ENCODE data around the gene STAT4. TPM values are rescaled to one million over a fixed set of nuclear protein-coding genes. Genes with fewer than 3 reads are reported as not detected.

The STAT4 gene, protein sequence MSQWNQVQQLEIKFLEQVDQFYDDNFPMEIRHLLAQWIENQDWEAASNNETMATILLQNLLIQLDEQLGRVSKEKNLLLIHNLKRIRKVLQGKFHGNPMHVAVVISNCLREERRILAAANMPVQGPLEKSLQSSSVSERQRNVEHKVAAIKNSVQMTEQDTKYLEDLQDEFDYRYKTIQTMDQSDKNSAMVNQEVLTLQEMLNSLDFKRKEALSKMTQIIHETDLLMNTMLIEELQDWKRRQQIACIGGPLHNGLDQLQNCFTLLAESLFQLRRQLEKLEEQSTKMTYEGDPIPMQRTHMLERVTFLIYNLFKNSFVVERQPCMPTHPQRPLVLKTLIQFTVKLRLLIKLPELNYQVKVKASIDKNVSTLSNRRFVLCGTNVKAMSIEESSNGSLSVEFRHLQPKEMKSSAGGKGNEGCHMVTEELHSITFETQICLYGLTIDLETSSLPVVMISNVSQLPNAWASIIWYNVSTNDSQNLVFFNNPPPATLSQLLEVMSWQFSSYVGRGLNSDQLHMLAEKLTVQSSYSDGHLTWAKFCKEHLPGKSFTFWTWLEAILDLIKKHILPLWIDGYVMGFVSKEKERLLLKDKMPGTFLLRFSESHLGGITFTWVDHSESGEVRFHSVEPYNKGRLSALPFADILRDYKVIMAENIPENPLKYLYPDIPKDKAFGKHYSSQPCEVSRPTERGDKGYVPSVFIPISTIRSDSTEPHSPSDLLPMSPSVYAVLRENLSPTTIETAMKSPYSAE
- polyA plus RNA-seq: under 1 TPM; 0.67 to 0.75 TPM

DNA sequence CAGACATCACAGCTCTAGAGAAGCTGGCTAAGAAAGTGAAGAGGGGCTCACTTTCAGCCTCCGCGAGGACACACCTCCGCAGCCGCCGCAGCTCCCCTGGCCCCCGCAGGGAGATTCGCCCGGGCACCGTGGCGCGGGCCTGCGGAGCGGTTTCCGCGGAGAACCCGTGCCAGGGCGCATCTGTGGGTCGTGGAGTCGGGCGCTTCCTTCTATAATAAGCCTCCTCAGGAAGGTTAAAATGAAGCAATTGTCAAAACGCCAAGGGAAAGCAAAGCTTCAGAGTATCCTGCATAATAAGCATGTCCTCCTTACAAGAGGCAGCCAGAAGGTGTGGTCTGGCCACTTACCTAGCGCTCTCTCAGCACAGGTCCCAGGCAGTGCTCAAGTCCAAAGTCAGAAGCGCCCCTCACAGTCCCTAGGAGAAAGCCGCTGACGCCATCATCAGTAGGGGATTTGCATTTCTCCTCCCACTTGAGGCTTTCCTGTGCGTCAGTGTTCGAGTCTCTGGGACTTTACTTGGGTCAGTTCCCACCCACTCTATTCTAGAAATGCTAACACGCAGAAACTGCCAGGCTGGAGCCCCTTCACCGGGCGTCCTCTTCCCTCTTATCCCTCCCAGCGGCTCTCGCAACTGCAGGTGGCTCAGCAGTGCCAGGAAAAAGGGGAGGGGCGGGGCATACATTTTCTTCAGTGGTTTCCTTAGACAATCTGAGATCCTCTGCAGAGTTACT is at the start of gene STAT4:
Gene STAT4 (minus strand): TSS at position 395 of the 731 bp plus-strand sequence. CDS start 2,791 bp downstream, outside the sequence.
- peak within 1 kb of the TSS; percentile 30 to 70 for H3K27ac ChIP-seq (ENCODE audit: low read depth in 2 of 2, low read length in 1 of 2)
- no peaks in the 10 kb centered on the region for H3K9me3 ChIP-seq (ENCODE audit: control insufficient read depth in 2 of 2, insufficient read depth in 1 of 2, low read depth in 1 of 2, low read length in 1 of 2)
- no peaks in the 10 kb centered on the region for H3K4me1 ChIP-seq (ENCODE audit: control insufficient read depth in 2 of 2, insufficient read depth in 2 of 2, low read length in 1 of 2)
- H3K27me3 ChIP-seq (ENCODE audit: control insufficient read depth in 1 of 2, insufficient read depth in 2 of 2, low read length in 2 of 2): no peaks in the 10 kb centered on the region
- no peaks in the 10 kb centered on the region for H3K36me3 ChIP-seq (ENCODE audit: control insufficient read depth in 2 of 2, insufficient read depth in 2 of 2, low read length in 1 of 2)
- H3K4me3 ChIP-seq (ENCODE audit: low read depth in 1 of 2, low read length in 2 of 2): peak within 1 kb of the TSS; percentile 44 to 63
- 1 to 4% methylated on average over 33 of the region's 33 CpGs for WGBS, 2 donors

DNA sequence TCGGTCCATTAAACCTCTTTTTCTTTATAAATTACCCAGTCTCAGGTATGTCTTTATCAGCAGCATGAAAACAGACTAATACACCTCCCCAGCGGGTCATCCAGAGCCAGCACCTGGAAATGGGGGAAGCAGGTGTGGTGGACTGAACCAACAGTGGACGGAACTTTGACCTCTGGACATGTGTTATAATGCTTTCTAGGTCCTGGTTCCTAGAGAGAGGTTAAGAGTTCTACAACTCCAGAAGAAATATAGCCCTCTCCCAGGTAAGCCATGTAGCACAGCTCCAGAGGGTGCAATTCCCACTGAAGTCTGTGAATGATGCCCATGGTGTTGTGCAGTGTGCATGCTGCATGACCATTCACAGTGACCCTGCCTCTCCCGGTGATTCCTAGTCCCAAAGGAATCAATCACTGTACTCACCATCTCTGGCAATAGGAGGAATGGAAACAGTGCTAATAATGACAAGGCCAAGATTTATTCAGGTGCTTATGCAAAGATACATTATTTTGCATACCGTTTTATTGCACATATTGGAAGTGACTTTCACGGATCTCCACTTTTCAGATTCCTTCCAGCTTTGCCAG is 49.2 kb upstream of the STAT4 start:
- 92 to 93% methylated on average over 6 of the region's 6 CpGs for WGBS, 2 donors
- Histone ChIP-seq H3K27ac (ENCODE audit: low read depth in 2 of 2, low read length in 1 of 2) (no peak overlapping the region), H3K27me3 (ENCODE audit: control insufficient read depth in 1 of 2, insufficient read depth in 2 of 2, low read length in 2 of 2) (no peaks in the 10 kb centered on the region), H3K9me3 (ENCODE audit: control insufficient read depth in 2 of 2, insufficient read depth in 1 of 2, low read depth in 1 of 2, low read length in 1 of 2) (no peaks in the 10 kb centered on the region), H3K4me3 (ENCODE audit: low read depth in 1 of 2, low read length in 2 of 2) (no peak overlapping the region), H3K36me3 (ENCODE audit: control insufficient read depth in 2 of 2, insufficient read depth in 2 of 2, low read length in 1 of 2) (no peaks in the 10 kb centered on the region), H3K4me1 (ENCODE audit: control insufficient read depth in 2 of 2, insufficient read depth in 2 of 2, low read length in 1 of 2) (no peaks in the 10 kb centered on the region)

DNA sequence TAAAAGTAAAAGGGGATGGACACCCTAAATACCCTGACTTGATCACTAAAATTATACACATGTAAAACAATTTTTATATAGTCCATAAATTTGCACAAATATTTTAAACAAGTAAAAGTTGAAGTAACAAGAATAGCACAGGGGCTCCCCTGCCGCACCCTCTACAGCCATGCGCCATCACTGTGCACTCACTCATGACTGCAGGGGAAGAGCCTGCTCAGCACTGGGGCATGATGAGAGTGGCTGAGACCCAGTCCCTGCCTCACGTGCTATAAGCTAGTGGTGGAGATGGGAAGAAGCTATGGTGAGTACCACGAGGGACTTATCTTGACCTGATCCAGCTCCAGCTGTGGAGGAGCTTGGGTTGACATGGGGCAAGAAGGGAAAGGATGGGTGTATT is 47.5 kb upstream of the STAT4 start:
- Histone ChIP-seq H3K4me1 (ENCODE audit: control insufficient read depth in 2 of 2, insufficient read depth in 2 of 2, low read length in 1 of 2) (no peaks in the 10 kb centered on the region), H3K27ac (ENCODE audit: low read depth in 2 of 2, low read length in 1 of 2) (no peak overlapping the region), H3K27me3 (ENCODE audit: control insufficient read depth in 1 of 2, insufficient read depth in 2 of 2, low read length in 2 of 2) (no peaks in the 10 kb centered on the region), H3K4me3 (ENCODE audit: low read depth in 1 of 2, low read length in 2 of 2) (no peak overlapping the region), H3K9me3 (ENCODE audit: control insufficient read depth in 2 of 2, insufficient read depth in 1 of 2, low read depth in 1 of 2, low read length in 1 of 2) (no peaks in the 10 kb centered on the region), H3K36me3 (ENCODE audit: control insufficient read depth in 2 of 2, insufficient read depth in 2 of 2, low read length in 1 of 2) (no peaks in the 10 kb centered on the region)
- 93 to 94% methylated on average over 4 of the region's 4 CpGs for WGBS, 2 donors

DNA sequence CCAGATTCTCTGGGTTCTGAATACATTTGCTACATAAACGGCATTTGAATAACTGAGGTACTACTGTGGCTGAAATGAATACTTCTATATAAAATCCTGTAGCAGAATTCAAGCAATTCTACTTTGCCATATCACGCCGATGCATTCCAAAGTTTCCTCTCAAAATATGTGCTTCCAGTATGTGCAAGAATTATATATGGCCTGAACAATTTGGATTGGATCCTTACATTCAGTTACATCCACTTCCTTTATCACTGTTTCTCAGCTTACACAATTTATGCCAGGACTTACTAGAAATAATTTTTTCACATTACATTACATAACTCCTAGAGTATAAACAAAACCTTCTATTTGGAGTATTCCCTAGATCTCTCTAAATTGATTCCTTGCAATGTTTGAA is 46.3 kb upstream of the STAT4 start:
- no peaks in the 10 kb centered on the region for H3K9me3 ChIP-seq (ENCODE audit: control insufficient read depth in 2 of 2, insufficient read depth in 1 of 2, low read depth in 1 of 2, low read length in 1 of 2)
- WGBS, 2 donors: 92 to 97% methylated on average over 3 of the region's 3 CpGs
- H3K4me1 ChIP-seq (ENCODE audit: control insufficient read depth in 2 of 2, insufficient read depth in 2 of 2, low read length in 1 of 2): no peaks in the 10 kb centered on the region
- H3K27me3 ChIP-seq (ENCODE audit: control insufficient read depth in 1 of 2, insufficient read depth in 2 of 2, low read length in 2 of 2): no peaks in the 10 kb centered on the region
- H3K36me3 ChIP-seq (ENCODE audit: control insufficient read depth in 2 of 2, insufficient read depth in 2 of 2, low read length in 1 of 2): no peaks in the 10 kb centered on the region
- no peak overlapping the region for H3K27ac ChIP-seq (ENCODE audit: low read depth in 2 of 2, low read length in 1 of 2)
- no peak overlapping the region for H3K4me3 ChIP-seq (ENCODE audit: low read depth in 1 of 2, low read length in 2 of 2)

DNA sequence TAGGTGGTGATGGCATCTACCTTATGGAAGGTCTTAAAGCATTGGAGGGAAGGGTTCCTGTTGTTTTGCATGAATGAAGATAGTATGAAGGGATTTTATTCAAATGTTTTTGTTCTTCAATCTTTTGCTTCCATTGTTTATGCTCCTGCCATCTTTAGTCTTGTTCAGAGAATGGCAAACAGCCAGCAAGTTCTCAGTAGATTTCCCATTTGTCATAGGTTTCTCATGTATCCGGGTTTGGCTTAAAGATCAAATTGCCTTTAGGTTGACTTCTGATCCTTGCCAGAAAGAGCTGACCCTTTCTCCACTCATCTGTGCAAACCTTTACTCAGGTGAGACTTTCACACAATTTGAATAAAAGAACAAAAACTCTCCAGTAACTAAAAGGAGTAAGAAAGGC is 44.2 kb upstream of the STAT4 start:
- Histone ChIP-seq H3K9me3 (ENCODE audit: control insufficient read depth in 2 of 2, insufficient read depth in 1 of 2, low read depth in 1 of 2, low read length in 1 of 2) (no peaks in the 10 kb centered on the region), H3K27me3 (ENCODE audit: control insufficient read depth in 1 of 2, insufficient read depth in 2 of 2, low read length in 2 of 2) (no peaks in the 10 kb centered on the region), H3K4me1 (ENCODE audit: control insufficient read depth in 2 of 2, insufficient read depth in 2 of 2, low read length in 1 of 2) (no peaks in the 10 kb centered on the region), H3K4me3 (ENCODE audit: low read depth in 1 of 2, low read length in 2 of 2) (no peak overlapping the region), H3K27ac (ENCODE audit: low read depth in 2 of 2, low read length in 1 of 2) (no peak overlapping the region), H3K36me3 (ENCODE audit: control insufficient read depth in 2 of 2, insufficient read depth in 2 of 2, low read length in 1 of 2) (no peaks in the 10 kb centered on the region)
- 29 to 51% methylated on average over 1 of the region's 1 CpG for WGBS, 2 donors

DNA sequence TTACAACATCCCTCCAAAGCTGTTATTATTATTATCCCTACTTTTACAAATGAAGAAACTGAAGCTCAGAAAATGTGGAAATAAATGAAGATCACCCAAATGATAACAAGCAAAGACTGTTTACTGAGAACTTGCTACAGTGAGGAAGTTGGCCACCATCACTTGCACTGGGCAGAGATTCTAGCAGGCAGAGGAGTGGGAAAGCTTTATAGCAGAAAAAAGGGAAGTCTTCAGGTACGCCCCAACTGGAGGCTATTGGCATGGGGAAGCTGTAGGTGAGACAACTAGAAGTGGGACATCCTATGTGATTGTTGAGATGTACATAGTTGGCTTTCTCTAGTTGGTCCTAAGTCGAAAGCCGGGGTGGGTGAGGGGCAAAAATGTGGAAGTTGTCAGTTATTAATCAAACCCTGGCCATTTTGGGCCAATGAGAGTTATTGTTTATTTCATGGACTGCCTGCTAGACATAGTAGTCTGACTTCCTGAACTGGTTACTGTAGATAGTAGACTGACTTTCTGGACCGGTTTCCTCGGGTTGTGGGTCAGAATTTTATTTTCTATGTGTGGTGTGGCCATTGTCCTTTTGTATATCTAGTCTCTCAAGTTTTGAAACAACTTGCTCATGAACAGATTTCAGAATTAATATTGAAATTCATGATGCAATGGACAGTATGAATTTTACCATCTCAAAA is 40.2 kb upstream of the STAT4 start:
- no peaks in the 10 kb centered on the region for H3K9me3 ChIP-seq (ENCODE audit: control insufficient read depth in 2 of 2, insufficient read depth in 1 of 2, low read depth in 1 of 2, low read length in 1 of 2)
- no peak overlapping the region for H3K4me3 ChIP-seq (ENCODE audit: low read depth in 1 of 2, low read length in 2 of 2)
- H3K36me3 ChIP-seq (ENCODE audit: control insufficient read depth in 2 of 2, insufficient read depth in 2 of 2, low read length in 1 of 2): no peaks in the 10 kb centered on the region
- 94 to 96% methylated on average over 5 of the region's 5 CpGs for WGBS, 2 donors
- no peaks in the 10 kb centered on the region for H3K4me1 ChIP-seq (ENCODE audit: control insufficient read depth in 2 of 2, insufficient read depth in 2 of 2, low read length in 1 of 2)
- H3K27me3 ChIP-seq (ENCODE audit: control insufficient read depth in 1 of 2, insufficient read depth in 2 of 2, low read length in 2 of 2): no peaks in the 10 kb centered on the region
- H3K27ac ChIP-seq (ENCODE audit: low read depth in 2 of 2, low read length in 1 of 2): no peak overlapping the region

DNA sequence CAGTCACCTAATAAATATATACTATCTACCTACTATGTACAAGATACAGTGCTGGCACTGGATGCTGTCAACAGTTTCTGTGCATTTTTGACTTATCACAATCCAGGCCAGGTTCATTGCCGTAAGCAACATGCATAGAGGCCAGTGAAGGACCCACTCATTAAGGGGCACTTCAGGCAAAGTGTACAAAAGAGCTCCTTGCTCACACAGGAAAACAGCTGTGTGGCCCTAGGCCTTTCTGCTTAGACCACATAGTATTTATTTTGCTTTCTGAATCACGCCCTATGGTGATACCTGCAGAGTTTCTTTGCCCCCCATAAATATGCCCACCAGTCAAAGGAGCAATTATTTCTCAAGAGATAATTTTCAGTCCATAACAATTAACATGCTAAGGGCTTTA is 39.6 kb upstream of the STAT4 start:
- Histone ChIP-seq H3K27me3 (ENCODE audit: control insufficient read depth in 1 of 2, insufficient read depth in 2 of 2, low read length in 2 of 2) (no peaks in the 10 kb centered on the region), H3K9me3 (ENCODE audit: control insufficient read depth in 2 of 2, insufficient read depth in 1 of 2, low read depth in 1 of 2, low read length in 1 of 2) (no peaks in the 10 kb centered on the region), H3K4me1 (ENCODE audit: control insufficient read depth in 2 of 2, insufficient read depth in 2 of 2, low read length in 1 of 2) (no peaks in the 10 kb centered on the region), H3K36me3 (ENCODE audit: control insufficient read depth in 2 of 2, insufficient read depth in 2 of 2, low read length in 1 of 2) (no peaks in the 10 kb centered on the region), H3K27ac (ENCODE audit: low read depth in 2 of 2, low read length in 1 of 2) (no peak overlapping the region), H3K4me3 (ENCODE audit: low read depth in 1 of 2, low read length in 2 of 2) (no peak overlapping the region)
- WGBS, 2 donors: 92 to 98% methylated on average over 2 of the region's 2 CpGs

DNA sequence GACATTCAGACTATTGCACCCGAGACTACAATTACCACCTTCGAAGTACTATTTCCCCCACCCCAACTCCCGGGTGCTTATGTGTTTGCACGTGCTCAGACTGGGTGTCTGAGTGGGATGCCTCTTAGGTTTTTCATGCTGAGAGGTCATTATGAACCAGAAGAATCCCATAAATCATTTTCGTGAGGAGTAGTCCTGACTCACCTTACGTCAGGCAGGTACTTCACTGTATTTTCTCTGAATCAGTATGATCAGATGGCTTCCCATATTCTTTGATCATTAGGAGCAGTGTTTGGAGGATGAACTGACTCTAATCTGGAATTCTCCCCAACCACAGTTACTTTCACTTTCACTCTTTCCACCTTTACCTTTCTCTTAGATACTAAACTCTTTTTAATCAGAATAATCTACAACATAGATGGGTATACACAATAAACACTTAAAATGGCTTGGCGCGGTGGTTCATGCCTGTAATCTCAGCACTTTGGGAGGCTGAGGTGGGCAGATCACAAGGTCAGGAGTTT is 38.4 kb upstream of the STAT4 start:
- H3K27me3 ChIP-seq (ENCODE audit: control insufficient read depth in 1 of 2, insufficient read depth in 2 of 2, low read length in 2 of 2): no peaks in the 10 kb centered on the region
- no peaks in the 10 kb centered on the region for H3K36me3 ChIP-seq (ENCODE audit: control insufficient read depth in 2 of 2, insufficient read depth in 2 of 2, low read length in 1 of 2)
- H3K4me3 ChIP-seq (ENCODE audit: low read depth in 1 of 2, low read length in 2 of 2): no peak overlapping the region
- H3K27ac ChIP-seq (ENCODE audit: low read depth in 2 of 2, low read length in 1 of 2): no peak overlapping the region
- no peaks in the 10 kb centered on the region for H3K4me1 ChIP-seq (ENCODE audit: control insufficient read depth in 2 of 2, insufficient read depth in 2 of 2, low read length in 1 of 2)
- WGBS, 2 donors: 88 to 90% methylated on average over 8 of the region's 8 CpGs
- H3K9me3 ChIP-seq (ENCODE audit: control insufficient read depth in 2 of 2, insufficient read depth in 1 of 2, low read depth in 1 of 2, low read length in 1 of 2): no peaks in the 10 kb centered on the region
